ENCODE measurements around the gene APCDD1. TPM values are rescaled to one million over a fixed set of nuclear protein-coding genes. Genes with fewer than 3 reads are reported as not detected.

APCDD1 gene
- total RNA-seq, 1 experiment from 2014 or later: not detected

DNA sequence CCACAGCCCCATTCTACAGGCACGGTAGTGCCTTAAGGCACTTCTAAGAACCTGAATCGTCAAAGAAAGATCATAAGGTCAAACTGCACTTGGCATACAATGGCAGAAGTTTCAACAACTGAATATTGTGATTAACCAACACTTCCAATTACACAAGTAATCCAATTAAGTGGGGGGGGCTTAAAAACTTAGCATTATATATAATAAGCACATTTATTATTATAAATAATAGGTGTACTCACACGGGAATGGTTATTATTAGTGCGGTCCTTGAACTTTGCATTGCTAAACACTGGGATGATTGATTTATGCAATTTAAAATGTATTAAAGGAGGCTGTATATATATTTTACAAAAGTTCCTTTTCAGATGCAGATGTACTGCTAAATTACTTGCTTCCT lies 7.6 kb downstream of the APCDD1 start:
- DNase-seq (ENCODE audit: low read depth, low spot score) (no peak), ATAC-seq (no peak)
- Histone ChIP-seq H2AFZ (ENCODE audit: low read depth, low read length, poor library complexity, severe bottlenecking) (no peak overlapping the region), H3K36me3 (ENCODE audit: control insufficient read depth in 1 of 2, insufficient read depth in 2 of 2, low read length in 2 of 2) (no peaks in the 10 kb centered on the region), H3K9me3 (ENCODE audit: control insufficient read depth in 1 of 2, insufficient read depth in 1 of 2, low read depth in 1 of 2, low read length in 2 of 2) (no peaks in the 10 kb centered on the region), H3K27me3 (ENCODE audit: insufficient read depth, low read length) (peaks cover 44% of the 10 kb centered on the region), H3K9me2 (ENCODE audit: insufficient read depth) (no peaks in the 10 kb centered on the region), H3K79me2 (ENCODE audit: insufficient read depth, low read length) (no peaks in the 10 kb centered on the region), H3K9ac (ENCODE audit: low read length) (no peak overlapping the region), H3K27ac (ENCODE audit: low read depth, low read length) (no peak overlapping the region), H3K4me1 (ENCODE audit: control insufficient read depth in 1 of 2, insufficient read depth in 2 of 2, low read length in 2 of 2) (no peaks in the 10 kb centered on the region), H4K20me1 (ENCODE audit: insufficient read depth) (no peaks in the 10 kb centered on the region), H3K4me2 (ENCODE audit: low read length) (no peak overlapping the region), H3K4me3 (replicated peaks in 1 of 2; ENCODE audit: low read depth in 1 of 2, low read length in 2 of 2) (no peak overlapping the region)
- CTCF ChIA-PET: no interaction called here
- TF ChIP-seq YY1 (IDR thresholded peaks at IDR 0.05; ENCODE audit: extremely low read depth, insufficient replicate concordance, low read depth, low read length) (no peak), ZNF274 (IDR thresholded peaks at IDR 0.05; ENCODE audit: low read depth, low read length) (no peak)
- TF ChIP-seq, protein P1, sequence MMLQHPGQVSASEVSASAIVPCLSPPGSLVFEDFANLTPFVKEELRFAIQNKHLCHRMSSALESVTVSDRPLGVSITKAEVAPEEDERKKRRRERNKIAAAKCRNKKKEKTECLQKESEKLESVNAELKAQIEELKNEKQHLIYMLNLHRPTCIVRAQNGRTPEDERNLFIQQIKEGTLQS (IDR thresholded peaks at IDR 0.05): no peak
- RAD21 ChIA-PET (ENCODE audit: low non-redundant PET in 1 of 2, low total read pairs in 2 of 2, uncharacterized antibody in 2 of 2, unreplicated experiment in 2 of 2): no interaction called here
- no TSS peak for BruUV-seq (replicated peaks)
- POLR2A ChIA-PET: no interaction called here
- intact Hi-C loops (cut with micrococcal nuclease): no loop called here

DNA sequence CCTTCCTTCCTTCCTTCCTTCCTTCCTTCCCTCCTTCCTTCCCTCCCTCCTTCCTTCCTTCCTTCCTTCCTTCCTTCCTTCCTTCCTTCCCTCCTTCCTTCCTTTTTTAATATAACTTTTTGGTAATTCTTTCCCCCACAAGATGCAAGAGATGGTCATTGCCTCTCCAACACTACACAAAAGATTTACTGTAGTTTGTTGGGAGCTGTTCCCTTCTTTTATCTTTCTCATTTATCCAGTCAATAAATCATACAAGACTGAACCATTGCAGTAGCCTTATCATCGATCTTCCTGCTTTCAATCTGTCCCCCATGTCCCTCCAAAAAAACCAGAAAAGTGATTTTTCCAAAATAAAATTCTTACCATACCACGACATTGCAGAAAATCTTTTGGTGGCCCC lies 8.2 kb downstream of the APCDD1 start:
- H4K20me1 ChIP-seq (ENCODE audit: insufficient read depth): no peaks in the 10 kb centered on the region

More for the DNA sequence above, 8.2 kb downstream of the APCDD1 start:
- H3K9me2 ChIP-seq (ENCODE audit: insufficient read depth): no peaks in the 10 kb centered on the region
- H3K36me3 ChIP-seq (ENCODE audit: control insufficient read depth in 1 of 2, insufficient read depth in 2 of 2, low read length in 2 of 2): no peaks in the 10 kb centered on the region
- no peak overlapping the region for H3K9ac ChIP-seq (ENCODE audit: low read length)
- DNase-seq (ENCODE audit: low read depth, low spot score): no peak
- ChIA-PET CTCF (no interaction called here), POLR2A (no interaction called here), RAD21 (ENCODE audit: low non-redundant PET in 1 of 2, low total read pairs in 2 of 2, uncharacterized antibody in 2 of 2, unreplicated experiment in 2 of 2) (no interaction called here)
- no peaks in the 10 kb centered on the region for H3K4me1 ChIP-seq (ENCODE audit: control insufficient read depth in 1 of 2, insufficient read depth in 2 of 2, low read length in 2 of 2)
- H3K27ac ChIP-seq (ENCODE audit: low read depth, low read length): no peak overlapping the region
- ATAC-seq: no peak
- no peaks in the 10 kb centered on the region for H3K79me2 ChIP-seq (ENCODE audit: insufficient read depth, low read length)
- H3K27me3 ChIP-seq (ENCODE audit: insufficient read depth, low read length): peaks cover 45% of the 10 kb centered on the region
- TF ChIP-seq, protein P2, sequence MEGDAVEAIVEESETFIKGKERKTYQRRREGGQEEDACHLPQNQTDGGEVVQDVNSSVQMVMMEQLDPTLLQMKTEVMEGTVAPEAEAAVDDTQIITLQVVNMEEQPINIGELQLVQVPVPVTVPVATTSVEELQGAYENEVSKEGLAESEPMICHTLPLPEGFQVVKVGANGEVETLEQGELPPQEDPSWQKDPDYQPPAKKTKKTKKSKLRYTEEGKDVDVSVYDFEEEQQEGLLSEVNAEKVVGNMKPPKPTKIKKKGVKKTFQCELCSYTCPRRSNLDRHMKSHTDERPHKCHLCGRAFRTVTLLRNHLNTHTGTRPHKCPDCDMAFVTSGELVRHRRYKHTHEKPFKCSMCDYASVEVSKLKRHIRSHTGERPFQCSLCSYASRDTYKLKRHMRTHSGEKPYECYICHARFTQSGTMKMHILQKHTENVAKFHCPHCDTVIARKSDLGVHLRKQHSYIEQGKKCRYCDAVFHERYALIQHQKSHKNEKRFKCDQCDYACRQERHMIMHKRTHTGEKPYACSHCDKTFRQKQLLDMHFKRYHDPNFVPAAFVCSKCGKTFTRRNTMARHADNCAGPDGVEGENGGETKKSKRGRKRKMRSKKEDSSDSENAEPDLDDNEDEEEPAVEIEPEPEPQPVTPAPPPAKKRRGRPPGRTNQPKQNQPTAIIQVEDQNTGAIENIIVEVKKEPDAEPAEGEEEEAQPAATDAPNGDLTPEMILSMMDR (IDR thresholded peaks at IDR 0.05 in 2 of 3, conservative IDR thresholded peaks at IDR 0.05 in 1 of 3; ENCODE audit: borderline replicate concordance in 1 of 3, insufficient read depth in 1 of 3, low read depth in 2 of 3, low read length in 2 of 3): no peak
- TF ChIP-seq CEBPB (IDR thresholded peaks at IDR 0.05; ENCODE audit: low read depth) (no peak), POLR2A (IDR thresholded peaks at IDR 0.05; ENCODE audit: borderline replicate concordance, extremely low read depth, insufficient read depth, insufficient read length) (no peak), SIN3A (IDR thresholded peaks at IDR 0.05; ENCODE audit: low read depth) (no peak), ELF1 (IDR thresholded peaks at IDR 0.05; ENCODE audit: borderline replicate concordance, low read depth) (no peak), ZNF274 (IDR thresholded peaks at IDR 0.05; ENCODE audit: low read depth, low read length) (no peak), RAD21 (IDR thresholded peaks at IDR 0.05; ENCODE audit: low read depth) (no peak), TCF7L2 (IDR thresholded peaks at IDR 0.05; ENCODE audit: borderline replicate concordance, extremely low read depth, insufficient read depth, insufficient read length) (no peak), YY1 (IDR thresholded peaks at IDR 0.05; ENCODE audit: extremely low read depth, insufficient replicate concordance, low read depth, low read length) (no peak)
- TF ChIP-seq, protein P3, sequence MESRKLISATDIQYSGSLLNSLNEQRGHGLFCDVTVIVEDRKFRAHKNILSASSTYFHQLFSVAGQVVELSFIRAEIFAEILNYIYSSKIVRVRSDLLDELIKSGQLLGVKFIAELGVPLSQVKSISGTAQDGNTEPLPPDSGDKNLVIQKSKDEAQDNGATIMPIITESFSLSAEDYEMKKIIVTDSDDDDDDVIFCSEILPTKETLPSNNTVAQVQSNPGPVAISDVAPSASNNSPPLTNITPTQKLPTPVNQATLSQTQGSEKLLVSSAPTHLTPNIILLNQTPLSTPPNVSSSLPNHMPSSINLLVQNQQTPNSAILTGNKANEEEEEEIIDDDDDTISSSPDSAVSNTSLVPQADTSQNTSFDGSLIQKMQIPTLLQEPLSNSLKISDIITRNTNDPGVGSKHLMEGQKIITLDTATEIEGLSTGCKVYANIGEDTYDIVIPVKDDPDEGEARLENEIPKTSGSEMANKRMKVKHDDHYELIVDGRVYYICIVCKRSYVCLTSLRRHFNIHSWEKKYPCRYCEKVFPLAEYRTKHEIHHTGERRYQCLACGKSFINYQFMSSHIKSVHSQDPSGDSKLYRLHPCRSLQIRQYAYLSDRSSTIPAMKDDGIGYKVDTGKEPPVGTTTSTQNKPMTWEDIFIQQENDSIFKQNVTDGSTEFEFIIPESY (IDR thresholded peaks at IDR 0.05; ENCODE audit: extremely low read depth, insufficient replicate concordance, low read length): no peak
- TF ChIP-seq, protein P4, sequence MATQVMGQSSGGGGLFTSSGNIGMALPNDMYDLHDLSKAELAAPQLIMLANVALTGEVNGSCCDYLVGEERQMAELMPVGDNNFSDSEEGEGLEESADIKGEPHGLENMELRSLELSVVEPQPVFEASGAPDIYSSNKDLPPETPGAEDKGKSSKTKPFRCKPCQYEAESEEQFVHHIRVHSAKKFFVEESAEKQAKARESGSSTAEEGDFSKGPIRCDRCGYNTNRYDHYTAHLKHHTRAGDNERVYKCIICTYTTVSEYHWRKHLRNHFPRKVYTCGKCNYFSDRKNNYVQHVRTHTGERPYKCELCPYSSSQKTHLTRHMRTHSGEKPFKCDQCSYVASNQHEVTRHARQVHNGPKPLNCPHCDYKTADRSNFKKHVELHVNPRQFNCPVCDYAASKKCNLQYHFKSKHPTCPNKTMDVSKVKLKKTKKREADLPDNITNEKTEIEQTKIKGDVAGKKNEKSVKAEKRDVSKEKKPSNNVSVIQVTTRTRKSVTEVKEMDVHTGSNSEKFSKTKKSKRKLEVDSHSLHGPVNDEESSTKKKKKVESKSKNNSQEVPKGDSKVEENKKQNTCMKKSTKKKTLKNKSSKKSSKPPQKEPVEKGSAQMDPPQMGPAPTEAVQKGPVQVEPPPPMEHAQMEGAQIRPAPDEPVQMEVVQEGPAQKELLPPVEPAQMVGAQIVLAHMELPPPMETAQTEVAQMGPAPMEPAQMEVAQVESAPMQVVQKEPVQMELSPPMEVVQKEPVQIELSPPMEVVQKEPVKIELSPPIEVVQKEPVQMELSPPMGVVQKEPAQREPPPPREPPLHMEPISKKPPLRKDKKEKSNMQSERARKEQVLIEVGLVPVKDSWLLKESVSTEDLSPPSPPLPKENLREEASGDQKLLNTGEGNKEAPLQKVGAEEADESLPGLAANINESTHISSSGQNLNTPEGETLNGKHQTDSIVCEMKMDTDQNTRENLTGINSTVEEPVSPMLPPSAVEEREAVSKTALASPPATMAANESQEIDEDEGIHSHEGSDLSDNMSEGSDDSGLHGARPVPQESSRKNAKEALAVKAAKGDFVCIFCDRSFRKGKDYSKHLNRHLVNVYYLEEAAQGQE (IDR thresholded peaks at IDR 0.05; ENCODE audit: low read depth): no peak
- intact Hi-C loops (cut with micrococcal nuclease): no loop called here
- H2AFZ ChIP-seq (ENCODE audit: low read depth, low read length, poor library complexity, severe bottlenecking): no peak overlapping the region
- no peak overlapping the region for H3K4me3 ChIP-seq (replicated peaks in 1 of 2; ENCODE audit: low read depth in 1 of 2, low read length in 2 of 2)
- BruUV-seq (replicated peaks): no TSS peak
- H3K9me3 ChIP-seq (ENCODE audit: control insufficient read depth in 1 of 2, insufficient read depth in 1 of 2, low read depth in 1 of 2, low read length in 2 of 2): no peaks in the 10 kb centered on the region
- H3K4me2 ChIP-seq (ENCODE audit: low read length): no peak overlapping the region
